Endothelial cell of umbilical vein (primary cell): ENCODE data around the gene CBLB. TPM values are rescaled to one million over a fixed set of nuclear protein-coding genes. Genes with fewer than 3 reads are reported as not detected.

Experiments used
- BruUV-seq: library from RNA; stranded (reverse); fragments of 400-500 nt; replicated peaks from 2 replicates; lab custom pipeline; 2021; lab: Mats Ljungman, UMichigan
- CTCF ChIA-PET: fragments of 300-600, 350-600 bp; sonication (Branson Sonifier 250); formaldehyde crosslinking; loops from one replicate; lab custom pipeline; 2021; ENCODE audit warnings: antibody characterized with exemption, inconsistent platforms; lab: Charles Lee
- POLR2A ChIA-PET: fragments of 300-600, 350-600 bp; sonication (Branson Sonifier 250); formaldehyde crosslinking; loops from one replicate; lab custom pipeline; 2021; ENCODE audit warnings: antibody characterized with exemption, inconsistent platforms; lab: Charles Lee
- DNase-seq: peaks from one replicate; pipeline ENCODE4 v3.0.0-alpha.2; 2011; ENCODE audit warnings: low read depth, low spot score
- FAIRE-seq: peaks from 2 replicates; lab custom pipeline; 2011; peaks lifted over from hg19 to GRCh38; lab: Jason Lieb, UNC
- H2AFZ ChIP-seq: 2 replicates; pipeline ENCODE4 v1.6.0; 2012; ENCODE audit warnings: low read depth, low read length, control low read depth, inconsistent platforms
- H3K27ac ChIP-seq: 2 replicates; pipeline ENCODE4 v1.5.1; 2011; ENCODE audit warnings: low read depth, mild to moderate bottlenecking, control low read depth, low read length, moderate library complexity; ENCODE audit not compliant: insufficient read depth
- H3K27me3 ChIP-seq, 2 experiments: 2 replicates each; pipeline versions ENCODE4 v1.6.0 to v1.6.1; 2011; ENCODE audit warnings: low read length in 2 of 2, mixed read lengths in 1 of 2; ENCODE audit not compliant: control insufficient read depth in 2 of 2, insufficient read depth in 2 of 2
- H3K36me3 ChIP-seq, 2 experiments: 2 replicates in 1 of 2; 3 replicates in 1 of 2; pipeline ENCODE4 v1.5.1; 2011; ENCODE audit warnings: low read length in 2 of 2, mild to moderate bottlenecking in 1 of 2, moderate library complexity in 1 of 2; ENCODE audit not compliant: control insufficient read depth in 2 of 2, insufficient read depth in 2 of 2; ENCODE audit errors: extremely low read depth in 1 of 2
- H3K4me1 ChIP-seq: 3 replicates; pipeline ENCODE4 v1.5.1; 2011; ENCODE audit warnings: mild to moderate bottlenecking, low read length; ENCODE audit not compliant: control insufficient read depth, insufficient read depth; ENCODE audit errors: extremely low read depth
- H3K4me2 ChIP-seq: 2 replicates; pipeline ENCODE4 v1.6.1; 2011; ENCODE audit warnings: low read length, control low read depth, mixed read lengths; ENCODE audit not compliant: insufficient read depth
- H3K4me3 ChIP-seq, 3 experiments: fragments of 200-600 bp in 1 of 3; sonication (generic), shearing (Covaris generic) in 1 of 3; replicated peaks in 1 of 3; 2 replicates each; pipeline ENCODE4 v1.5.1; 2011 to 2016; ENCODE audit warnings: control low read depth in 3 of 3, low read length in 3 of 3, mild to moderate bottlenecking in 2 of 3, inconsistent platforms in 1 of 3, low read depth in 1 of 3, moderate library complexity in 1 of 3; ENCODE audit not compliant: insufficient read depth in 1 of 3
- H3K79me2 ChIP-seq: 2 replicates; pipeline ENCODE4 v1.6.0; 2012; ENCODE audit warnings: low read length, inconsistent platforms; ENCODE audit not compliant: control insufficient read depth, insufficient read depth
- H3K9ac ChIP-seq: replicated peaks from 2 replicates; pipeline ENCODE3; 2011; ENCODE audit warnings: low read length, control low read depth; ENCODE audit not compliant: insufficient read depth; ENCODE audit errors: extremely low read depth
- H3K9me1 ChIP-seq: replicated peaks from 3 replicates; pipeline ENCODE4 v1.6.0; 2011; ENCODE audit warnings: mild to moderate bottlenecking, low read length; ENCODE audit not compliant: control insufficient read depth, insufficient read depth; ENCODE audit errors: extremely low read depth
- H3K9me3 ChIP-seq: replicated peaks from 2 replicates; pipeline ENCODE4 v1.5.1; 2012; ENCODE audit warnings: low read length, inconsistent platforms; ENCODE audit not compliant: control insufficient read depth, insufficient read depth
- H4K20me1 ChIP-seq: replicated peaks from 2 replicates; pipeline ENCODE3; 2011; ENCODE audit warnings: mild to moderate bottlenecking, low read length; ENCODE audit not compliant: control insufficient read depth, insufficient read depth; ENCODE audit errors: extremely low read depth
- CTCF ChIP-seq, 2 donors: IDR thresholded peaks; 1 replicate in 1 of 2; 2 replicates in 1 of 2; pipeline ENCODE4 v1.5.1; 2011; ENCODE audit warnings: low read length in 2 of 2, mild to moderate bottlenecking in 2 of 2, moderate library complexity in 2 of 2, control low read depth in 1 of 2, inconsistent platforms in 1 of 2, low read depth in 1 of 2; ENCODE audit not compliant: insufficient read depth in 1 of 2; ENCODE audit errors: extremely low read depth in 1 of 2
- EZH2 ChIP-seq: IDR thresholded peaks from 2 replicates; pipeline ENCODE4 v1.6.1; 2012; ENCODE audit warnings: borderline replicate concordance, low read depth, mild to moderate bottlenecking, moderate library complexity, low read length, inconsistent platforms; ENCODE audit not compliant: severe bottlenecking
- FOS ChIP-seq: IDR thresholded peaks from 2 replicates; pipeline ENCODE4 v1.6.1; 2011; ENCODE audit warnings: mild to moderate bottlenecking, low read length, moderate library complexity, borderline replicate concordance; ENCODE audit not compliant: insufficient read depth
- GATA2 ChIP-seq: IDR thresholded peaks from 2 replicates; pipeline ENCODE4 v1.7.0; 2011; ENCODE audit warnings: low read depth, mild to moderate bottlenecking, moderate library complexity, mixed read lengths, low read length; ENCODE audit not compliant: insufficient read length, insufficient read depth
- JUN ChIP-seq: IDR thresholded peaks from 2 replicates; pipeline ENCODE4 v1.6.1; 2011; ENCODE audit warnings: borderline replicate concordance, low read depth; ENCODE audit not compliant: insufficient read length, insufficient read depth
- MAX ChIP-seq: IDR thresholded peaks from 2 replicates; pipeline ENCODE4 v1.6.1; 2011; ENCODE audit not compliant: insufficient read depth, insufficient read length
- MYC ChIP-seq: IDR thresholded peaks from one replicate; pipeline ENCODE4 v1.6.1; 2011; ENCODE audit warnings: mild to moderate bottlenecking, low read depth, low read length
- POLR2A ChIP-seq: IDR thresholded peaks from 2 replicates; pipeline ENCODE4 v1.6.1; 2012; ENCODE audit warnings: low read depth, mild to moderate bottlenecking, control low read depth, low read length
- POLR2AphosphoS5 ChIP-seq: IDR thresholded peaks from 2 replicates; pipeline ENCODE4 v1.6.1; 2012; ENCODE audit warnings: low read depth, mild to moderate bottlenecking, control low read depth, low read length, moderate library complexity; ENCODE audit not compliant: insufficient read depth
- dilution Hi-C: fragments of 300-500 bp; cut with MboI; formaldehyde crosslinking; loops from one replicate; pipeline ENCODE4 v1.15.0; 2019; ENCODE audit warnings: low sequenced_read_pairs; ENCODE audit not compliant: extremely low pct_ligation_motif_present
- intact Hi-C: fragments of 100-400 bp; cut with micrococcal nuclease; formaldehyde crosslinking; loops from one replicate; pipeline ENCODE4 v1.10.0; 2022
- polyA plus RNA-seq, 4 experiments: library from polyadenylated mRNA; depleted of rRNA in 3 of 4; stranded (reverse) in 3 of 4; unstranded in 1 of 4; fragments of >200 nt; gene quantifications; 2 replicates each; pipeline versions ENCODE4 v1.2.1 to v1.2.3, GENCODE V29; 2011 to 2012; ENCODE audit warnings: missing spikeins in 1 of 4
- total RNA-seq: library from RNA; stranded (reverse); gene quantifications from 2 replicates; pipeline ENCODE4 v1.2.3, GENCODE V29; 2021

The CBLB gene
- total and polyA plus RNA-seq, 2 donors (not counting 3 experiments of a cell fraction or from before 2014, with no cell fraction given) = 17.8 to 39.6 TPM

GRCh38 chr3:105847452-105847851 lies 21.4 kb downstream of the CBLB start:
- peaks cover 3% of the 10 kb centered on the region for H3K79me2 ChIP-seq
- no peaks in the 10 kb centered on the region for H3K9me1 ChIP-seq
- H3K4me1 ChIP-seq = no peaks in the 10 kb centered on the region
- intact Hi-C loops (no loop called here), dilution Hi-C loops (no loop called here)
- no TSS peak for BruUV-seq
- no peak overlapping the region for H3K9ac ChIP-seq
- H3K36me3 ChIP-seq = no peaks in the 10 kb centered on the region
- H3K27me3 ChIP-seq = no peaks in the 10 kb centered on the region
- no peaks in the 10 kb centered on the region for H3K9me3 ChIP-seq
- peaks cover 2% of the 10 kb centered on the region for H4K20me1 ChIP-seq
- FAIRE-seq = no peak
- ChIA-PET CTCF (no interaction called here), POLR2A (no interaction called here)
- H3K27ac ChIP-seq = no peak overlapping the region
- no peak for TF ChIP-seq GATA2
- no peak for TF ChIP-seq EZH2
- no peak for TF ChIP-seq POLR2AphosphoS5
- no peak for TF ChIP-seq JUN
- no peak for TF ChIP-seq CTCF (IDR thresholded peaks at IDR 0.05; ENCODE audit: extremely low read depth in 1 of 2, insufficient read depth in 1 of 2, low read depth in 1 of 2, low read length in 2 of 2)
- TF ChIP-seq FOS = no peak
- TF ChIP-seq MAX = no peak
- no peak for TF ChIP-seq MYC
- TF ChIP-seq POLR2A = no peak
- no peak overlapping the region for H3K4me3 ChIP-seq
- DNase-seq = no peak
- no peak overlapping the region for H2AFZ ChIP-seq
- H3K4me2 ChIP-seq = no peak overlapping the region
